GM19372 (cell line): ENCODE data around the gene DDX27.
"Not testable (repeated sequence)": the region's sequence is repeated elsewhere in the genome, so short reads cannot be mapped to it uniquely, and the experiment has no call there.

ENCODE experiments used
- ATAC-seq: cut with Tn5 transposase; IDR thresholded peaks from one replicate; pipeline ENCODE4 v1.9.1; 2021; ENCODE audit warnings: mild to moderate bottlenecking, low read depth, moderate library complexity; ENCODE audit not compliant: unreplicated experiment

DDX27 gene

GRCh38 chr20:49203746-49204145 lies 15.5 kb upstream of the DDX27 start:
- no peak for ATAC-seq

- ATAC-seq: no peak
These were observed 12.1 kb upstream of the DDX27 start for GRCh38 chr20:49207076-49207475.

GRCh38 chr20:49210101-49210756 lies 9.0 kb upstream of the DDX27 start:
- ATAC-seq: no peak

- no peak for ATAC-seq
These were observed 8.5 kb upstream of the DDX27 start for GRCh38 chr20:49210757-49211110.

- no peak for ATAC-seq
These were observed 4.6 kb upstream of the DDX27 start for GRCh38 chr20:49214571-49214970.

GRCh38 chr20:49215232-49215631 lies 4.0 kb upstream of the DDX27 start:
- ATAC-seq: no peak

GRCh38 chr20:49216991-49217578 lies 2.1 kb upstream of the DDX27 start:
- ATAC-seq: no peak

- ATAC-seq: not testable (repeated sequence)
These were observed 501 bp upstream of the DDX27 start for GRCh38 chr20:49218739-49219090.

- ATAC-seq: no peak
These were observed 962 bp downstream of the DDX27 start for GRCh38 chr20:49219924-49220831.

GRCh38 chr20:49225896-49226295 lies 6.7 kb downstream of the DDX27 start:
- ATAC-seq: no peak

GRCh38 chr20:49228676-49229075 lies 9.5 kb downstream of the DDX27 start:
- no peak for ATAC-seq

- no peak for ATAC-seq
These were observed 10.2 kb downstream of the DDX27 start for GRCh38 chr20:49229381-49229780.

- ATAC-seq: no peak
These were observed 10.8 kb downstream of the DDX27 start for GRCh38 chr20:49230021-49230420.

- ATAC-seq: no peak
These were observed 11.4 kb downstream of the DDX27 start for GRCh38 chr20:49230561-49231133.

GRCh38 chr20:49231471-49231870 lies 12.3 kb downstream of the DDX27 start:
- no peak for ATAC-seq

GRCh38 chr20:49233226-49233625 lies 14.0 kb downstream of the DDX27 start:
- ATAC-seq: no peak

- ATAC-seq: no peak
These were observed 15.6 kb downstream of the DDX27 start for GRCh38 chr20:49234831-49235230.

GRCh38 chr20:49236301-49236700 lies 17.1 kb downstream of the DDX27 start:
- no peak for ATAC-seq

GRCh38 chr20:49237531-49237930 lies 18.3 kb downstream of the DDX27 start:
- no peak for ATAC-seq

- no peak for ATAC-seq
These were observed 26.9 kb downstream of the DDX27 start for GRCh38 chr20:49245921-49246740.
